Liver (tissue), 3 donors: ENCODE data around the gene KRTAP5-11.

ENCODE experiments used
- ATF3 ChIP-seq: IDR thresholded peaks from 2 replicates; pipeline ENCODE4 v1.6.1; 2016; ENCODE audit warnings: antibody characterized with exemption
- CTCF ChIP-seq: fragments of 150-350 bp; IDR thresholded peaks from 2 replicates; pipeline ENCODE4 v1.5.1; 2017; ENCODE audit warnings: improper control_type of control experiment, low read depth, low read length; ENCODE audit not compliant: missing input control
- MAX ChIP-seq: IDR thresholded peaks from 2 replicates; pipeline ENCODE4 v1.6.1; 2016; ENCODE audit warnings: antibody characterized with exemption
- RAD21 ChIP-seq, 2 donors: IDR thresholded peaks; 2 replicates each; pipeline ENCODE4 v1.6.1; 2016; ENCODE audit warnings: antibody characterized with exemption in 2 of 2, mild to moderate bottlenecking in 2 of 2
- REST ChIP-seq: IDR thresholded peaks from 2 replicates; pipeline ENCODE4 v1.6.1; 2016; ENCODE audit warnings: antibody characterized with exemption, mild to moderate bottlenecking
- RXRA ChIP-seq, 2 donors: IDR thresholded peaks; 2 replicates each; pipeline ENCODE4 v1.6.1; 2017 to 2018; ENCODE audit warnings: antibody characterized with exemption in 2 of 2, mild to moderate bottlenecking in 1 of 2
- SP1 ChIP-seq: IDR thresholded peaks from 2 replicates; pipeline ENCODE4 v1.6.1; 2018; ENCODE audit warnings: antibody characterized with exemption, mild to moderate bottlenecking
- TAF1 ChIP-seq: conservative IDR thresholded peaks from 2 replicates; pipeline ENCODE4 v1.6.1; 2016; ENCODE audit warnings: antibody characterized with exemption, mild to moderate bottlenecking
- YY1 ChIP-seq: IDR thresholded peaks from 2 replicates; pipeline ENCODE4 v1.6.1; 2016; ENCODE audit warnings: antibody characterized with exemption, mild to moderate bottlenecking
- donor health status: healthy.
- donor health status: healthy.

GRCh38 chr11:71554996-71555395 lies 27.7 kb downstream of the KRTAP5-11 start:
- no peak for TF ChIP-seq CTCF
- no peak for TF ChIP-seq RAD21 (IDR thresholded peaks at IDR 0.05)
- TF ChIP-seq SP1, result no peak
- no peak for TF ChIP-seq REST
- no peak for TF ChIP-seq ATF3
- no peak for TF ChIP-seq MAX
- no peak for TF ChIP-seq TAF1
- no peak for TF ChIP-seq YY1
- no peak for TF ChIP-seq RXRA (IDR thresholded peaks at IDR 0.05)
